ENCODE results near the gene DDX49. TPM values are rescaled to one million over a fixed set of nuclear protein-coding genes. Genes with fewer than 3 reads are reported as not detected.

The DDX49 gene
- total RNA-seq, 1 experiment from 2014 or later = 51.9 TPM

- Histone ChIP-seq H3K4me1 (ENCODE audit: control insufficient read depth in 1 of 2, insufficient read depth in 2 of 2, low read length in 2 of 2) (no peaks in the 10 kb centered on the region), H3K4me3 (replicated peaks in 1 of 2; ENCODE audit: low read depth in 1 of 2, low read length in 2 of 2) (no peak overlapping the region), H2AFZ (ENCODE audit: low read depth, low read length, poor library complexity, severe bottlenecking) (no peak overlapping the region), H3K36me3 (ENCODE audit: control insufficient read depth in 1 of 2, insufficient read depth in 2 of 2, low read length in 2 of 2) (peaks cover 0 to 4% of the 10 kb centered on the region in 2 experiments; a peak in 2 of 4 replicates), H4K20me1 (ENCODE audit: insufficient read depth) (no peaks in the 10 kb centered on the region), H3K9me2 (ENCODE audit: insufficient read depth) (no peaks in the 10 kb centered on the region), H3K9me3 (ENCODE audit: control insufficient read depth in 1 of 2, insufficient read depth in 1 of 2, low read depth in 1 of 2, low read length in 2 of 2) (no peaks in the 10 kb centered on the region), H3K27ac (ENCODE audit: low read depth, low read length) (no peak overlapping the region), H3K27me3 (ENCODE audit: insufficient read depth, low read length) (no peaks in the 10 kb centered on the region), H3K4me2 (ENCODE audit: low read length) (no peak overlapping the region), H3K79me2 (ENCODE audit: insufficient read depth, low read length) (peaks cover 14% of the 10 kb centered on the region), H3K9ac (ENCODE audit: low read length) (no peak overlapping the region)
- DNase-seq (ENCODE audit: low read depth, low spot score) (no peak), ATAC-seq (no peak)
- CTCF ChIA-PET = no interaction called here
- BruUV-seq (replicated peaks) = TSS peak; percentile 12
- RAD21 ChIA-PET (ENCODE audit: low non-redundant PET in 1 of 2, low total read pairs in 2 of 2, uncharacterized antibody in 2 of 2, unreplicated experiment in 2 of 2) = no interaction called here
- TF ChIP-seq SP1 (IDR thresholded peaks at IDR 0.05; ENCODE audit: low read depth) = no peak
- POLR2A ChIA-PET = no interaction called here
- intact Hi-C loops (cut with micrococcal nuclease) = no loop called here
These were observed 10.4 kb upstream of the DDX49 start for GRCh38 chr19:18908917-18909619.

GRCh38 chr19:18910010-18910409 is 9.5 kb upstream of the DDX49 start:
- Histone ChIP-seq H3K9me2 (ENCODE audit: insufficient read depth) (no peaks in the 10 kb centered on the region), H3K4me3 (replicated peaks in 1 of 2; ENCODE audit: low read depth in 1 of 2, low read length in 2 of 2) (no peak overlapping the region), H3K36me3 (ENCODE audit: control insufficient read depth in 1 of 2, insufficient read depth in 2 of 2, low read length in 2 of 2) (peaks cover 0 to 4% of the 10 kb centered on the region in 2 experiments; a peak in 3 of 4 replicates), H3K27ac (ENCODE audit: low read depth, low read length) (no peak overlapping the region), H2AFZ (ENCODE audit: low read depth, low read length, poor library complexity, severe bottlenecking) (no peak overlapping the region), H3K9ac (ENCODE audit: low read length) (no peak overlapping the region), H3K27me3 (ENCODE audit: insufficient read depth, low read length) (no peaks in the 10 kb centered on the region), H3K9me3 (ENCODE audit: control insufficient read depth in 1 of 2, insufficient read depth in 1 of 2, low read depth in 1 of 2, low read length in 2 of 2) (no peaks in the 10 kb centered on the region), H4K20me1 (ENCODE audit: insufficient read depth) (no peaks in the 10 kb centered on the region), H3K79me2 (ENCODE audit: insufficient read depth, low read length) (peaks cover 24% of the 10 kb centered on the region), H3K4me1 (ENCODE audit: control insufficient read depth in 1 of 2, insufficient read depth in 2 of 2, low read length in 2 of 2) (no peaks in the 10 kb centered on the region), H3K4me2 (ENCODE audit: low read length) (no peak overlapping the region)
- RAD21 ChIA-PET (ENCODE audit: low non-redundant PET in 1 of 2, low total read pairs in 2 of 2, uncharacterized antibody in 2 of 2, unreplicated experiment in 2 of 2) = no interaction called here
- DNase-seq (ENCODE audit: low read depth, low spot score) (no peak), ATAC-seq (no peak)
- CTCF ChIA-PET = no interaction called here
- POLR2A ChIA-PET = no interaction called here
- intact Hi-C loops (cut with micrococcal nuclease) = no loop called here
- no TSS peak for BruUV-seq (replicated peaks)
- TF ChIP-seq POLR2A (IDR thresholded peaks at IDR 0.05; ENCODE audit: borderline replicate concordance, extremely low read depth, insufficient read depth, insufficient read length) (no peak), SIN3A (IDR thresholded peaks at IDR 0.05; ENCODE audit: low read depth) (no peak), SRF (IDR thresholded peaks at IDR 0.05; ENCODE audit: low read depth) (no peak), ZBTB33 (IDR thresholded peaks at IDR 0.05; ENCODE audit: extremely low read depth, insufficient replicate concordance, low read length) (no peak), CEBPB (IDR thresholded peaks at IDR 0.05; ENCODE audit: low read depth) (no peak), ZNF274 (IDR thresholded peaks at IDR 0.05; ENCODE audit: low read depth, low read length) (no peak), ELF1 (IDR thresholded peaks at IDR 0.05; ENCODE audit: borderline replicate concordance, low read depth) (no peak), ATF3 (IDR thresholded peaks at IDR 0.05) (no peak), FOSL1 (IDR thresholded peaks at IDR 0.05; ENCODE audit: low read depth) (no peak), EZH2phosphoT487 (IDR thresholded peaks at IDR 0.05; ENCODE audit: borderline replicate concordance) (no peak), YY1 (IDR thresholded peaks at IDR 0.05; ENCODE audit: extremely low read depth, insufficient replicate concordance, low read depth, low read length) (no peak), SP1 (IDR thresholded peaks at IDR 0.05; ENCODE audit: low read depth) (no peak), REST (IDR thresholded peaks at IDR 0.05; ENCODE audit: low read depth) (no peak), RAD21 (IDR thresholded peaks at IDR 0.05; ENCODE audit: low read depth) (no peak), MAX (IDR thresholded peaks at IDR 0.05) (no peak)

Data from HCT116 (cell line).